Endothelial cell of umbilical vein (primary cell): ENCODE data around the gene KCNK15. TPM values are rescaled to one million over a fixed set of nuclear protein-coding genes. Genes with fewer than 3 reads are reported as not detected.

Source experiments
- BruUV-seq: library from RNA; stranded (reverse); fragments of 400-500 nt; replicated peaks from 2 replicates; lab custom pipeline; 2021; lab: Mats Ljungman, UMichigan
- CTCF ChIA-PET: fragments of 300-600, 350-600 bp; sonication (Branson Sonifier 250); formaldehyde crosslinking; loops from one replicate; lab custom pipeline; 2021; ENCODE audit warnings: antibody characterized with exemption, inconsistent platforms; lab: Charles Lee
- POLR2A ChIA-PET: fragments of 300-600, 350-600 bp; sonication (Branson Sonifier 250); formaldehyde crosslinking; loops from one replicate; lab custom pipeline; 2021; ENCODE audit warnings: antibody characterized with exemption, inconsistent platforms; lab: Charles Lee
- DNase-seq: peaks from one replicate; pipeline ENCODE4 v3.0.0-alpha.2; 2011; ENCODE audit warnings: low read depth, low spot score
- FAIRE-seq: peaks from 2 replicates; lab custom pipeline; 2011; peaks lifted over from hg19 to GRCh38; lab: Jason Lieb, UNC
- H2AFZ ChIP-seq: 2 replicates; pipeline ENCODE4 v1.6.0; 2012; ENCODE audit warnings: low read depth, low read length, control low read depth, inconsistent platforms
- H3K27ac ChIP-seq: 2 replicates; pipeline ENCODE4 v1.5.1; 2011; ENCODE audit warnings: low read depth, mild to moderate bottlenecking, control low read depth, low read length, moderate library complexity; ENCODE audit not compliant: insufficient read depth
- H3K27me3 ChIP-seq, 2 experiments: 2 replicates each; pipeline versions ENCODE4 v1.6.0 to v1.6.1; 2011; ENCODE audit warnings: low read length in 2 of 2, mixed read lengths in 1 of 2; ENCODE audit not compliant: control insufficient read depth in 2 of 2, insufficient read depth in 2 of 2
- H3K36me3 ChIP-seq, 2 experiments: 2 replicates in 1 of 2; 3 replicates in 1 of 2; pipeline ENCODE4 v1.5.1; 2011; ENCODE audit warnings: low read length in 2 of 2, mild to moderate bottlenecking in 1 of 2, moderate library complexity in 1 of 2; ENCODE audit not compliant: control insufficient read depth in 2 of 2, insufficient read depth in 2 of 2; ENCODE audit errors: extremely low read depth in 1 of 2
- H3K4me1 ChIP-seq: 3 replicates; pipeline ENCODE4 v1.5.1; 2011; ENCODE audit warnings: mild to moderate bottlenecking, low read length; ENCODE audit not compliant: control insufficient read depth, insufficient read depth; ENCODE audit errors: extremely low read depth
- H3K4me2 ChIP-seq: 2 replicates; pipeline ENCODE4 v1.6.1; 2011; ENCODE audit warnings: low read length, control low read depth, mixed read lengths; ENCODE audit not compliant: insufficient read depth
- H3K4me3 ChIP-seq, 3 experiments: fragments of 200-600 bp in 1 of 3; sonication (generic), shearing (Covaris generic) in 1 of 3; replicated peaks in 1 of 3; 2 replicates each; pipeline ENCODE4 v1.5.1; 2011 to 2016; ENCODE audit warnings: control low read depth in 3 of 3, low read length in 3 of 3, mild to moderate bottlenecking in 2 of 3, inconsistent platforms in 1 of 3, low read depth in 1 of 3, moderate library complexity in 1 of 3; ENCODE audit not compliant: insufficient read depth in 1 of 3
- H3K79me2 ChIP-seq: 2 replicates; pipeline ENCODE4 v1.6.0; 2012; ENCODE audit warnings: low read length, inconsistent platforms; ENCODE audit not compliant: control insufficient read depth, insufficient read depth
- H3K9ac ChIP-seq: replicated peaks from 2 replicates; pipeline ENCODE3; 2011; ENCODE audit warnings: low read length, control low read depth; ENCODE audit not compliant: insufficient read depth; ENCODE audit errors: extremely low read depth
- H3K9me1 ChIP-seq: replicated peaks from 3 replicates; pipeline ENCODE4 v1.6.0; 2011; ENCODE audit warnings: mild to moderate bottlenecking, low read length; ENCODE audit not compliant: control insufficient read depth, insufficient read depth; ENCODE audit errors: extremely low read depth
- H3K9me3 ChIP-seq: replicated peaks from 2 replicates; pipeline ENCODE4 v1.5.1; 2012; ENCODE audit warnings: low read length, inconsistent platforms; ENCODE audit not compliant: control insufficient read depth, insufficient read depth
- H4K20me1 ChIP-seq: replicated peaks from 2 replicates; pipeline ENCODE3; 2011; ENCODE audit warnings: mild to moderate bottlenecking, low read length; ENCODE audit not compliant: control insufficient read depth, insufficient read depth; ENCODE audit errors: extremely low read depth
- EZH2 ChIP-seq: IDR thresholded peaks from 2 replicates; pipeline ENCODE4 v1.6.1; 2012; ENCODE audit warnings: borderline replicate concordance, low read depth, mild to moderate bottlenecking, moderate library complexity, low read length, inconsistent platforms; ENCODE audit not compliant: severe bottlenecking
- FOS ChIP-seq: IDR thresholded peaks from 2 replicates; pipeline ENCODE4 v1.6.1; 2011; ENCODE audit warnings: mild to moderate bottlenecking, low read length, moderate library complexity, borderline replicate concordance; ENCODE audit not compliant: insufficient read depth
- GATA2 ChIP-seq: IDR thresholded peaks from 2 replicates; pipeline ENCODE4 v1.7.0; 2011; ENCODE audit warnings: low read depth, mild to moderate bottlenecking, moderate library complexity, mixed read lengths, low read length; ENCODE audit not compliant: insufficient read length, insufficient read depth
- JUN ChIP-seq: IDR thresholded peaks from 2 replicates; pipeline ENCODE4 v1.6.1; 2011; ENCODE audit warnings: borderline replicate concordance, low read depth; ENCODE audit not compliant: insufficient read length, insufficient read depth
- MYC ChIP-seq: IDR thresholded peaks from one replicate; pipeline ENCODE4 v1.6.1; 2011; ENCODE audit warnings: mild to moderate bottlenecking, low read depth, low read length
- POLR2A ChIP-seq: IDR thresholded peaks from 2 replicates; pipeline ENCODE4 v1.6.1; 2012; ENCODE audit warnings: low read depth, mild to moderate bottlenecking, control low read depth, low read length
- POLR2AphosphoS5 ChIP-seq: IDR thresholded peaks from 2 replicates; pipeline ENCODE4 v1.6.1; 2012; ENCODE audit warnings: low read depth, mild to moderate bottlenecking, control low read depth, low read length, moderate library complexity; ENCODE audit not compliant: insufficient read depth
- dilution Hi-C: fragments of 300-500 bp; cut with MboI; formaldehyde crosslinking; loops from one replicate; pipeline ENCODE4 v1.15.0; 2019; ENCODE audit warnings: low sequenced_read_pairs; ENCODE audit not compliant: extremely low pct_ligation_motif_present
- intact Hi-C: fragments of 100-400 bp; cut with micrococcal nuclease; formaldehyde crosslinking; loops from one replicate; pipeline ENCODE4 v1.10.0; 2022
- polyA plus RNA-seq, 4 experiments: library from polyadenylated mRNA; depleted of rRNA in 3 of 4; stranded (reverse) in 3 of 4; unstranded in 1 of 4; fragments of >200 nt; gene quantifications; 2 replicates each; pipeline versions ENCODE4 v1.2.1 to v1.2.3, GENCODE V29; 2011 to 2012; ENCODE audit warnings: missing spikeins in 1 of 4
- total RNA-seq: library from RNA; stranded (reverse); gene quantifications from 2 replicates; pipeline ENCODE4 v1.2.3, GENCODE V29; 2021
- TF ChIP-seq, protein P1 (sequence below): IDR thresholded peaks from 2 replicates; pipeline ENCODE4 v1.6.1; 2011; ENCODE audit not compliant: insufficient read depth, insufficient read length
- TF ChIP-seq, protein P2 (sequence below), 2 donors: IDR thresholded peaks; 1 replicate in 1 of 2; 2 replicates in 1 of 2; pipeline ENCODE4 v1.5.1; 2011; ENCODE audit warnings: low read length in 2 of 2, mild to moderate bottlenecking in 2 of 2, moderate library complexity in 2 of 2, control low read depth in 1 of 2, inconsistent platforms in 1 of 2, low read depth in 1 of 2; ENCODE audit not compliant: insufficient read depth in 1 of 2; ENCODE audit errors: extremely low read depth in 1 of 2

The KCNK15 gene
- total and polyA plus RNA-seq, 2 donors (not counting 3 experiments of a cell fraction or from before 2014, with no cell fraction given) = 0.06 TPM; not detected in 1

DNA sequence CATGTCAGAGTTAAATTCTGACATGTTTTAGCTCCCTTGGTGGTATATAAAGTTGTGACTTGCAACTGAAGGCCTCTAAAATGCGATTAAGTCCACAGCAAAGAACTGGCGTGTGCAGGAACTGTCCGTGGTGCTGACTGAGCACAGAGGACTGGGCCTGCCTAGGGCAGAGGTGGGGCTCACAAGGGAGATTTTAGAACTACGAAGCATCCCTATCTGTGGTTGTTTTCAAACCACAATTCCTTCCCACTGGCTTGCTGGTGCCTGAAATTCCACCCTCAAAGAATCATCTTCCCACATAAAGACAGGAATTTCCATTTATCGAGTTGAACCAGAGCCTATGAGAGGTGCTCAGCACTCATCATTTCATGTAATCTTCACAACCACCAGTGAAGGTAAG lies 34.6 kb downstream of the KCNK15 start:
- no peak for TF ChIP-seq MYC
- no peak for TF ChIP-seq POLR2A
- TF ChIP-seq, protein P1, sequence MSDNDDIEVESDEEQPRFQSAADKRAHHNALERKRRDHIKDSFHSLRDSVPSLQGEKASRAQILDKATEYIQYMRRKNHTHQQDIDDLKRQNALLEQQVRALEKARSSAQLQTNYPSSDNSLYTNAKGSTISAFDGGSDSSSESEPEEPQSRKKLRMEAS = no peak
- TF ChIP-seq GATA2 = no peak
- no peak for TF ChIP-seq POLR2AphosphoS5
- TF ChIP-seq FOS = no peak
- TF ChIP-seq JUN = no peak
- TF ChIP-seq EZH2 = no peak
- TF ChIP-seq, protein P2, sequence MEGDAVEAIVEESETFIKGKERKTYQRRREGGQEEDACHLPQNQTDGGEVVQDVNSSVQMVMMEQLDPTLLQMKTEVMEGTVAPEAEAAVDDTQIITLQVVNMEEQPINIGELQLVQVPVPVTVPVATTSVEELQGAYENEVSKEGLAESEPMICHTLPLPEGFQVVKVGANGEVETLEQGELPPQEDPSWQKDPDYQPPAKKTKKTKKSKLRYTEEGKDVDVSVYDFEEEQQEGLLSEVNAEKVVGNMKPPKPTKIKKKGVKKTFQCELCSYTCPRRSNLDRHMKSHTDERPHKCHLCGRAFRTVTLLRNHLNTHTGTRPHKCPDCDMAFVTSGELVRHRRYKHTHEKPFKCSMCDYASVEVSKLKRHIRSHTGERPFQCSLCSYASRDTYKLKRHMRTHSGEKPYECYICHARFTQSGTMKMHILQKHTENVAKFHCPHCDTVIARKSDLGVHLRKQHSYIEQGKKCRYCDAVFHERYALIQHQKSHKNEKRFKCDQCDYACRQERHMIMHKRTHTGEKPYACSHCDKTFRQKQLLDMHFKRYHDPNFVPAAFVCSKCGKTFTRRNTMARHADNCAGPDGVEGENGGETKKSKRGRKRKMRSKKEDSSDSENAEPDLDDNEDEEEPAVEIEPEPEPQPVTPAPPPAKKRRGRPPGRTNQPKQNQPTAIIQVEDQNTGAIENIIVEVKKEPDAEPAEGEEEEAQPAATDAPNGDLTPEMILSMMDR (IDR thresholded peaks at IDR 0.05; ENCODE audit: extremely low read depth in 1 of 2, insufficient read depth in 1 of 2, low read depth in 1 of 2, low read length in 2 of 2) = no peak
- dilution Hi-C loops (no loop called here), intact Hi-C loops (no loop called here)
- DNase-seq = peak; percentile 49
- ChIA-PET CTCF (no interaction called here), POLR2A (no interaction called here)
- Histone ChIP-seq H4K20me1 (no peaks in the 10 kb centered on the region), H3K9me3 (no peaks in the 10 kb centered on the region), H3K79me2 (no peaks in the 10 kb centered on the region), H3K4me3 (no peak overlapping the region), H3K4me1 (no peaks in the 10 kb centered on the region), H3K27ac (no peak overlapping the region), H3K36me3 (no peaks in the 10 kb centered on the region), H3K27me3 (peaks cover 0 to 2% of the 10 kb centered on the region in 2 experiments), H2AFZ (no peak overlapping the region), H3K4me2 (no peak overlapping the region), H3K9me1 (no peaks in the 10 kb centered on the region), H3K9ac (no peak overlapping the region)
- peak; percentile 83 for FAIRE-seq
- BruUV-seq = no TSS peak
